ENCODE data around the gene SEMA6A. TPM values are rescaled to one million over a fixed set of nuclear protein-coding genes. Genes with fewer than 3 reads are reported as not detected.

The SEMA6A gene
- total RNA-seq, 1 experiment from 2014 or later, result not detected

DNA sequence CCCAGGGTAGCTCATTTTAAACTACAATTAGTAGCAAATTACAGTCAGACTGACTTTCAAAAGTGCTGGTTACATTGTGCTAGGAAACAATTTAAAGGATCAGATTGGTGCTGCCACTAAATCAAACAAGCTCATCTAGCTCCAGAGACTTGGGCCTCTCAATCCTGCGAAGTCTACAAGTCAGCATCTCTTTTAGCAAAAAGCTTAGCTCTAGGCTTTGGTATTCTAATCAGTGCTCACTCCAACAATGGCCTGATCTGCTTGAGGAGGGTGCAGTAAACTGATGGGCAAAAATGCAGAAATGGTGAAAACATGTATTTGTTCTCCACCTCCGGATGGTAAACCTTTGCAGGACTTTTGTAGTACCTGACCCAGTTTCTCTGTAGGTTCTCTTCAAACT is 47.0 kb upstream of the SEMA6A start:
- POLR2A ChIA-PET (ENCODE audit: unreplicated experiment), result no interaction called here
- DNase-seq (no peak), ATAC-seq (no peak)
- Histone ChIP-seq H3K9me3 (ENCODE audit: low read length) (no peaks in the 10 kb centered on the region), H3K27me3 (ENCODE audit: low read length) (no peaks in the 10 kb centered on the region), H3K36me3 (ENCODE audit: low read depth, low read length) (no peaks in the 10 kb centered on the region), H4K20me1 (ENCODE audit: low read length) (no peaks in the 10 kb centered on the region), H3F3A (ENCODE audit: low read length, unreplicated experiment) (no peaks in the 10 kb centered on the region), H3K4me3 (ENCODE audit: low read length) (no peak overlapping the region), H3K4me1 (ENCODE audit: insufficient read depth, low read length) (no peaks in the 10 kb centered on the region), H2AFZ (ENCODE audit: low read length) (no peak overlapping the region), H3K79me2 (ENCODE audit: low read length) (no peaks in the 10 kb centered on the region), H3K27ac (ENCODE audit: low read length) (no peak overlapping the region), H3K9ac (ENCODE audit: low read length) (no peak overlapping the region), H3K4me2 (ENCODE audit: low read length) (no peak overlapping the region), H3K9me2 (replicated peaks; ENCODE audit: low read length) (no peaks in the 10 kb centered on the region)
- CTCF ChIA-PET, result no interaction called here
- intact Hi-C loops (cut with micrococcal nuclease), result no loop called here
- no TSS peak for BruUV-seq (replicated peaks)
- TF ChIP-seq, protein P1, sequence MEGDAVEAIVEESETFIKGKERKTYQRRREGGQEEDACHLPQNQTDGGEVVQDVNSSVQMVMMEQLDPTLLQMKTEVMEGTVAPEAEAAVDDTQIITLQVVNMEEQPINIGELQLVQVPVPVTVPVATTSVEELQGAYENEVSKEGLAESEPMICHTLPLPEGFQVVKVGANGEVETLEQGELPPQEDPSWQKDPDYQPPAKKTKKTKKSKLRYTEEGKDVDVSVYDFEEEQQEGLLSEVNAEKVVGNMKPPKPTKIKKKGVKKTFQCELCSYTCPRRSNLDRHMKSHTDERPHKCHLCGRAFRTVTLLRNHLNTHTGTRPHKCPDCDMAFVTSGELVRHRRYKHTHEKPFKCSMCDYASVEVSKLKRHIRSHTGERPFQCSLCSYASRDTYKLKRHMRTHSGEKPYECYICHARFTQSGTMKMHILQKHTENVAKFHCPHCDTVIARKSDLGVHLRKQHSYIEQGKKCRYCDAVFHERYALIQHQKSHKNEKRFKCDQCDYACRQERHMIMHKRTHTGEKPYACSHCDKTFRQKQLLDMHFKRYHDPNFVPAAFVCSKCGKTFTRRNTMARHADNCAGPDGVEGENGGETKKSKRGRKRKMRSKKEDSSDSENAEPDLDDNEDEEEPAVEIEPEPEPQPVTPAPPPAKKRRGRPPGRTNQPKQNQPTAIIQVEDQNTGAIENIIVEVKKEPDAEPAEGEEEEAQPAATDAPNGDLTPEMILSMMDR (conservative IDR thresholded peaks at IDR 0.05; ENCODE audit: low read depth, low read length), result no peak

DNA sequence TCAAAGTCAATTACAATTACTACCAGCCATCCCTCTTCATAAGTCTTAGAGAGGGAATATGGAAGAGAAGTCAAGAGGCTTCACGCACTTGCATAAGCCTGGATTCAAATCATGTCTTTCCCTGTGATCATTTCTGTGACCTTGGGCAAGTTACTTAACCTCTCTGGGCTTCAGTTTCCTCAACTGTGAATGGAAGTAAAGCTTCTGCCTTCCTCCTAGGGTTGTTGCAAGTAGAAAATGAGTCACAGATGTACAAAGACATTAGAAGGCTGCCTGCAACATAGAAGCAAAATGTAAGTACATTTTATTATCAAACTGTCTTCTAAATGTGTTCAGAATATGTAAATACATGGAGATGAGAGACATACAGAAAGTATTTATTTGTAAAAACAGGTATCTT is 42.3 kb upstream of the SEMA6A start:
- BruUV-seq (replicated peaks), result no TSS peak
- H3K4me1 ChIP-seq (ENCODE audit: insufficient read depth, low read length), result no peaks in the 10 kb centered on the region
- no peak for TF ChIP-seq EZH2phosphoT487 (IDR thresholded peaks at IDR 0.05; ENCODE audit: borderline replicate concordance, low read length)
- no peak for TF ChIP-seq EZH2 (IDR thresholded peaks at IDR 0.05; ENCODE audit: low read length, unreplicated experiment)
- TF ChIP-seq, protein P1 (conservative IDR thresholded peaks at IDR 0.05; ENCODE audit: low read depth, low read length), result no peak
- H3F3A ChIP-seq (ENCODE audit: low read length, unreplicated experiment), result no peaks in the 10 kb centered on the region
- intact Hi-C loops (cut with micrococcal nuclease), result no loop called here
- H3K4me2 ChIP-seq (ENCODE audit: low read length), result no peak overlapping the region
- no peaks in the 10 kb centered on the region for H3K27me3 ChIP-seq (ENCODE audit: low read length)
- no peak overlapping the region for H2AFZ ChIP-seq (ENCODE audit: low read length)
- DNase-seq (no peak), ATAC-seq (no peak)
- no peaks in the 10 kb centered on the region for H3K79me2 ChIP-seq (ENCODE audit: low read length)
- H3K27ac ChIP-seq (ENCODE audit: low read length), result no peak overlapping the region
- H3K36me3 ChIP-seq (ENCODE audit: low read depth, low read length), result no peaks in the 10 kb centered on the region
- no peaks in the 10 kb centered on the region for H3K9me2 ChIP-seq (replicated peaks; ENCODE audit: low read length)
- POLR2A ChIA-PET (ENCODE audit: unreplicated experiment), result no interaction called here
- H3K9me3 ChIP-seq (ENCODE audit: low read length), result no peaks in the 10 kb centered on the region
- CTCF ChIA-PET, result no interaction called here
- H3K4me3 ChIP-seq (ENCODE audit: low read length), result no peak overlapping the region
- H4K20me1 ChIP-seq (ENCODE audit: low read length), result no peaks in the 10 kb centered on the region
- H3K9ac ChIP-seq (ENCODE audit: low read length), result no peak overlapping the region

DNA sequence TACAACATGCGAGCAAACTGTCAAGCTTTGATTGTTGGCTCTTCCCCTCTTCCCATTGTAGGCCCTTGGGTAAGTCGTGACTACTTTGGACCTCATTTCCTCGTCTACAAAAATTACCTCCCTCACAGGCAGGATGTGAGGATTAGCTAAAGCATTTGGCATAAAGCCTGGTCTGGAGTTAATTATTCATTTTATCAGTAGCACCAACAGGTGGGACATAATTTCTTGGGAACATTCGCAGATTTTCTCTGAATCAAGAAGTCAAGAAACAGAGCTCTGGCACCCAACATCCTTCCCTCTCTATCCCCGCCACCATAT is 39.9 kb upstream of the SEMA6A start:
- Histone ChIP-seq H3K4me3 (ENCODE audit: low read length) (no peak overlapping the region), H3K4me1 (ENCODE audit: insufficient read depth, low read length) (no peaks in the 10 kb centered on the region), H3K9me2 (replicated peaks; ENCODE audit: low read length) (no peaks in the 10 kb centered on the region), H3K36me3 (ENCODE audit: low read depth, low read length) (no peaks in the 10 kb centered on the region), H3K9ac (ENCODE audit: low read length) (no peak overlapping the region), H3K4me2 (ENCODE audit: low read length) (no peak overlapping the region), H3K27me3 (ENCODE audit: low read length) (no peaks in the 10 kb centered on the region), H3K27ac (ENCODE audit: low read length) (no peak overlapping the region), H3F3A (ENCODE audit: low read length, unreplicated experiment) (no peaks in the 10 kb centered on the region), H3K79me2 (ENCODE audit: low read length) (no peaks in the 10 kb centered on the region), H4K20me1 (ENCODE audit: low read length) (no peaks in the 10 kb centered on the region), H2AFZ (ENCODE audit: low read length) (no peak overlapping the region), H3K9me3 (ENCODE audit: low read length) (no peaks in the 10 kb centered on the region)
- ATAC-seq (no peak), DNase-seq (no peak)
- CTCF ChIA-PET, result no interaction called here
- BruUV-seq (replicated peaks), result no TSS peak
- TF ChIP-seq EZH2 (IDR thresholded peaks at IDR 0.05; ENCODE audit: low read length, unreplicated experiment) (no peak), EZH2phosphoT487 (IDR thresholded peaks at IDR 0.05; ENCODE audit: borderline replicate concordance, low read length) (no peak)
- TF ChIP-seq, protein P1 (conservative IDR thresholded peaks at IDR 0.05; ENCODE audit: low read depth, low read length), result no peak
- POLR2A ChIA-PET (ENCODE audit: unreplicated experiment), result no interaction called here
- intact Hi-C loops (cut with micrococcal nuclease), result no loop called here

All from PC-3 (cell line).